GM12864 (cell line): ENCODE measurements around the gene LRP1-AS.

Source experiments
- DNase-seq: peaks from one replicate; pipeline ENCODE4 v3.0.0-alpha.2; 2011; ENCODE audit warnings: low read depth
- H3K4me3 ChIP-seq: 2 replicates; pipeline ENCODE4 v1.5.1; 2011; ENCODE audit warnings: mild to moderate bottlenecking, low read depth, low read length, control low read depth
- CTCF ChIP-seq: IDR thresholded peaks from 2 replicates; pipeline ENCODE4 v1.5.1; 2011; ENCODE audit warnings: low read depth, mild to moderate bottlenecking, moderate library complexity, low read length, control low read depth, inconsistent platforms; ENCODE audit errors: missing control alignments

Gene LRP1-AS

DNA sequence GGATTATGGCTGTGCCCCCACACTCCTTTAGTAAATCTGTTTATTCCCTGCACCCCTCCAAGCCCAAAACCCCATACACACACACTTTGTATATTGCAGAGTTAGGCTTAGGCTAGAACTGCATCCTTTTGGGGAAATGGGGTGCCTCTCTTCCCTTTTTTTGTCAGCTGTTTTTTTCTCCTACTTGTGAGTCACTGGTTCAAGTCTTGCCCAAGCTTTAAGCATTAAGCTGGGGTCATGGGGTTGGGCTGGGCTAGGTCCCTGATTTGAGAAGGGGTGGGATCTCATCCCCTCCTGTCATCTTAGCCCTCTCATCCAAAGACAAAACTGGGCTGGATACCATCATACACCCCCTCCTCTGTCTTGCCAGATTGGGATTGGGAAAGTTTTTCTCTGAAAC lies 17.5 kb downstream of the LRP1-AS start:
- no peak overlapping the region for H3K4me3 ChIP-seq
- no peak for TF ChIP-seq CTCF

GRCh38 chr12:57129321-57129842 lies 18.0 kb downstream of the LRP1-AS start:
- no peak overlapping the region for H3K4me3 ChIP-seq
- no peak for TF ChIP-seq CTCF
- no peak for DNase-seq

More for the DNA sequence above, 17.5 kb downstream of the LRP1-AS start:
- DNase-seq = no peak

DNA sequence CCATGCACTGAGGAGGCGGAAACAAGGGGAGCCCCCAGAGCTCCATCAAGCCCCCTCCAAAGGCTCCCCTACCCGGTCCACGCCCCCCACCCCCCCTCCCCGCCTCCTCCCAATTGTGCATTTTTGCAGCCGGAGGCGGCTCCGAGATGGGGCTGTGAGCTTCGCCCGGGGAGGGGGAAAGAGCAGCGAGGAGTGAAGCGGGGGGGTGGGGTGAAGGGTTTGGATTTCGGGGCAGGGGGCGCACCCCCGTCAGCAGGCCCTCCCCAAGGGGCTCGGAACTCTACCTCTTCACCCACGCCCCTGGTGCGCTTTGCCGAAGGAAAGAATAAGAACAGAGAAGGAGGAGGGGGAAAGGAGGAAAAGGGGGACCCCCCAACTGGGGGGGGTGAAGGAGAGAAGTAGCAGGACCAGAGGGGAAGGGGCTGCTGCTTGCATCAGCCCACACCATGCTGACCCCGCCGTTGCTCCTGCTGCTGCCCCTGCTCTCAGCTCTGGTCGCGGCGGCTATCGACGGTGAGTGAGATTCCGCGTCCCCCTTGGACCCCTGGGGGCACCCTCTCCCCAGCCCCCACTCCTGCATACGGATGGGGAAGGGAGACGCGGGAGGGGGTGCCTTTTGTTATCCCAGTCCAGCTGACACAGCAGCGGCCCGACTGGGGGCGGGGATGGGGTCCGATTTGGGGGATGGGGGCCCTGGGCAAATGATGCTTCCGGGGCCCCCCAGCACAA lies 18.7 kb downstream of the LRP1-AS start:
- TF ChIP-seq CTCF = no peak
- H3K4me3 ChIP-seq = no peak overlapping the region
- DNase-seq = no peak

GRCh38 chr12:57127726-57128518 lies 19.5 kb downstream of the LRP1-AS start, which contains the start of gene LRP1:
TSS of gene LRP1 (plus strand) at chr12:57128483. CDS start at chr12:57128965, 482 bp downstream.
- DNase-seq = no peak
- no peak for TF ChIP-seq CTCF
- peak within 1 kb of the TSS; percentile 56 for H3K4me3 ChIP-seq

DNA sequence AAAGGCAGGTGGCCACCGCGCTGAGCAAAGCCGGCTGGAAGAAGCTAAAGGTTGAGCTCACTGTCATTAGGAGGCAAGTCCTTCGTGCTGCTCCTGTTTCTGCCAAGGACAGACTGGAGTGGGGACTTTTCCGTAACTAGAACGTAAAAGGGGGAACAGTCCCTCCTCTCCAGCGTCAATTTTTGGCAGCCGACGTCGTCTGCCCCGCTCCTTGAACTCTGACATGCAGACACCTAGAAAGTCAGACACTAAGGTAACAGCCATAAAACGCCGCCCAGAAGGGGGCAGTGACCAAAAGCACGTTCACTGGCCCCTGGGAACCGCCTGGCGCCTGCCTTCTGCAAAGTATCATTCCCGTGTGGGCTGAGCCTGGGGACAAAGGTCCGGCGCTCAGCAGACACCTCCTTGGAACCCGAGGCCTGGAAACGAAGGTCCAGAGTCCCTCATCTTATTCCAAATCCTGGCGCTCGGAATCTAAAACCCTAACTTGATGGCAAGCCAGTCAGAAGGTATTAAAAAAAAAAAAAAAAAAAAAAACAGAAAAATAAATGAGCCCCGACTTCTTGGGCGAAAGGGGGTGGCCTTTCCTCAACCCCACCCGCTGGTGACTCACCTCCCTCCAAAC lies 20.2 kb downstream of the LRP1-AS start:
- peak; percentile 25 for TF ChIP-seq CTCF
- DNase-seq = no peak
- H3K4me3 ChIP-seq = peak overlapping the region; percentile 56; the same call in 1 of the 2 replicates

- TF ChIP-seq CTCF = no peak
- H3K4me3 ChIP-seq = no peak overlapping the region
- DNase-seq = no peak
These were observed 20.9 kb downstream of the LRP1-AS start for GRCh38 chr12:57126561-57126960.
